HG02970 (cell line): ENCODE data around the gene IDE.

Experiments used
- ATAC-seq: cut with Tn5 transposase; IDR thresholded peaks from one replicate; pipeline ENCODE4 v1.9.1; 2021; ENCODE audit warnings: mild to moderate bottlenecking, moderate library complexity, moderate number of reproducible peaks; ENCODE audit not compliant: unreplicated experiment, low FRiP score

IDE gene

DNA sequence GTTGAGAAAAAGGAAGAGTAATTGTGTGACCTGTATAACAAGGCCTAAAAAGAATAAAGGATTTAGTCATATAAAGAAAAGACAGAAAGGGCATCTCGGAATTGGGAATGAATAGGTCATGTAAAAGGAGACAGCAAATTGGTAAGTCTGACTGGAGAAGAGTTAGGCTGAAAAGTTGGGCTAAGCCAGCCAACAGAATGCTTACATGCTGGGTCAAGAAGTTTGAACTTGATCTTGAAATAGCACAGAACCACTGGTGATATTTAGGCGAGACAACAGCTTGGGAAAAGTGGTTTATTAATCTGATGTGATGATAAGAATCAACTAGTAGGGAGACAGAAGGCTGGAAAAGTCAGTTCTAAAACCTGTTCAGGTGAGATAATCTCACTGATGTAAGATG, 4.8 kb downstream of the IDE start:
- ATAC-seq, result no peak

DNA sequence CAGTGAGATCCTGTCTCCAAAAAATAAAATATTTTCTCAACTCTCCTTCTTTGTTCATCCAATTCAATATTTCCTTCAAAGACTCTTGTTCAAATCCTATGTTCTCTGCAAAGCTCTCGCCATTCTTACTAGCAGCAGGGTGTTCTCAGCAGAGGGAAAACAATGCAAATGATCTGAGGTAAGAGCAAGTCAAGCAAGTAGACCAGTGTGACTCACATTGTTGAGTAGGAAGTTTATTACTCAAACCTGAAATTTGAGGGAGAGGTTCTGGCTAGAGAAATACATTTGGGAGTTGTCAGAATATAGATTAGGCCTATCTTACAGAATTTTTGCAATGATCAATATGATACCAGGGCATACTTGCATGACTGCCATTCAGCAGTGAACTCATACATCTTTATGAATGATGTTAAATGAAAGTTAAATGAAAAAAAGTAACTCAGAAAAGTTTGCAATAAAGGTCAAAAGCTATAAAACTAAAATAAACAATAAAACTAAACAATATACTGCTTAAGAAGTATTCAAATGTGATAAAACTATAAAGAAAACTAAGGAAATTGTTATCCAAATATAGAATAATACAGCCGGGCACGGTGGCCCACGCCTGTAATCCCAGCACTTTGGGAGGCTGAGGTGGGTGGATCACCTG, 5.8 kb downstream of the IDE start:
- no peak for ATAC-seq

DNA sequence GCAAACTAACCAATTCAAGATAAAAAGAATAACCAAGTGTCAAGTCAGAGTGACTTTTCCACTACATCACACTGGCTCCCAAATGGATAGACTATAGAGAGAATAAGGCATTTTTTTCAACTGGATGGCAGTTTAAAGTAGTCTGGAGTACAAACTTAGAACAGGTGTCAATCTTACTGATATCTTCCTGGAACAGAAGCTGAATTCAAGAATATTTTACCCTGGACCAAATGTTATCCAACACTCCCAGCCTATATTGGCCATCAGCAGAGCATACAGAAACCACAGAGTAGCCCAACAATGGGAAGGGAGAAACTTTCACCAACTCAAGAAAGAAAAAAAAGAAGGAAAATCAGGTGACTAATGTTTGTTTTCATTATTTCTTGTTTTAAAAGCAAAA, 11.5 kb downstream of the IDE start:
- no peak for ATAC-seq

DNA sequence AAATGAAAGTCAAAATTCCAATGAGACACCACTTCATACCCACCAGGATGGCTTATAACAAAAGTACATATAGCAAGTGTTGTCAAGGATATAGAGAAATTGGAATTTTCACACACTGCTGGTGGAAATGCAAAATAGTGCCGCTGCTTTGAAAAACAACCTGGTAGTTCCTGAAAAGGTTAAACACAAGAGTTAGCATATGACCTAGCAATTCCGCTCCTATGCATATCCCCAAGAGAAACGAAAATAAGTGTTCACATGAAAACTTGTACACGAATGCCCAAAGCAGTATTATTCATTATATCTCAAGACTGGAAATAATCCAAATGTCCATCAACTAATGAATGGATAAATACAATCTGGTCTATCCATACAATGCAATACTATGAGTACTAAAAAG, 14.8 kb downstream of the IDE start:
- no peak for ATAC-seq

DNA sequence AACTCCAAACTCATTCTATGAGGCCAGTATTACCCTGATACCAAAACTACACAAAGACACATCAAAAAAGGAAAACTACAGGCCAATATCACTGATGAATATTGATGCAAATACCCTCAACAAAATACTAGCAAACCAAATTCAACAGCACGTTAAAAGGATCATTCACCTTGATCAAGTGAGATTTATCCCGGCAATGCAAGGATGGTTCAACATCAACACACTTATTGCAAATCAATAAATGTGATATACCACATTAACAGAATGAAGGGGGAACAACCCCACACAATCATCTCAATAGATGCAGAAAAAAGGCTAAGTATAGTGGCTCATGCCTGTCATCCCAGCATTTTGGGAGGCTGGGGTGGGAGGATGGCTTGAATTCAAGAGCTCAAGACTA, 19.9 kb downstream of the IDE start:
- no peak for ATAC-seq

DNA sequence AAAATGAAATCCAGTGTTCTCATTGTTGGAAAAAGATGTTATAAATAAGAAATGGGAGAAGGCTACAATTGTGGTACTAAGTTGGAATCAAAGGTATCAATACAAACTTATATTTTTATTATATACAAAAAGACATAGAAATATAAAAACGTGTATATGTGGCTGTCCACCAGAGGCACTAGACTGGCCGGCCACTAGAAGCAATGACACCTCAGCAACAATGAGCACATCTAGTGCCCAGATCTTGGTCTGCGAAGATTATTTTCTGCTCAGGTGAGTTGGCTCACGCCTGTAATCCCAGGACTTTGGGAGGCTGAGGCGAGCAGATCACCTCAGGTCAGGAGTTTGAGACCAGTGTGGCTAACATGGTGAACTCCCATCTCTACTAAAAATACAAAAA, 21.6 kb downstream of the IDE start:
- no peak for ATAC-seq

DNA sequence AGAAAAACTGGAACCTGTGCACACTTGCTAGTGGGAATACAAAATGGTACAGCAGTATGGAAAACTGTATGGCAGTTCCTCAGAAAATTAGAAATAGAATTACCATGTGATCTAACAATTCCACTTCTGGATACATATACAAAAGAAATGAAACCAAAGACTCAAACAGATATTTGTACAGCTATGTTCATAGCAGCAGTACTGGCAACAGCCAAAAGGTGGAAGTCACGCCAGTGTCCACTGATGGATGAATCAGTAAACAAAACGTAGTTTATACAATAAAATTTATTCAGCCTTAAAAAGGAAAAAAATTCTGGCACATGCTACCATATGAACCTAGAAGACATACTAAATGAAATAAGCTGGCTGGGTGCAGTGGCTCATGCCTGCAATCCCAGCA, 23.0 kb downstream of the IDE start:
- no peak for ATAC-seq

DNA sequence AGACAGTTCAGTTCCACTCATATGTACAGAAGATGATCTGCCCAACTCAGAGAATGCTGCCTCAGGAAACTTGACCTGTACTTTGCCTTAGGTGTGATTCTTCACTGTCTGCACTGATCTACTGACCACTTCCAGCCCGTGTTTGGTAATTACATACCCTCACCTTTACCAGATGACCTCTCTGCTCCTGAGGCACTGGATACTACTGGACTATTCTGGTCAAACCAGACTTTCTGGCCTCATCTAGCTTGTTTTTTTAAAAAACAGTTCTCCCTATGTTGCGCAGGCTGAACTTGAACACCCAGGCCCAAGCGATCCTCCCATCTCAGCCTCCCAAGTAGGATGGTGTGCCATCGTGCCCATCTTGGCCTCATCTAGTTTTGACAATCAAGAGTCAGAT, 26.2 kb downstream of the IDE start:
- ATAC-seq, result no peak

DNA sequence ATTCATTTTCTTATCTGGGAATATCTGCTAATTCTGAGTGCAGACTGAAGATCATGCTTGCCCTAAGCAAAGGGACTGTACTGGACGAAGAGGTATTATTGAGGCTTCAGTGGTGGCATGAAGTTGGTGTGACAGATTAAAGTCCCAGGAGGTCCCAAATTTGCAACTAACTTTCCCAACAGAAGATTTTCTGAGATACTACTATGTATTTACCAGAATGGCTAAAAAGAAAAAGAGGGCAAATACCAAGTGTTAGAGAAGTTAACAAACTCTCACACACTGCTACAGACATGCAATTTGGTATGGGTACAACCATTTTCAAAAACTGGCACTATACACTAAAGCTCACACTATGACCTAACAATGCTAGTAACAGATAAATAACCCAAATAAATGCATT, 28.3 kb downstream of the IDE start:
- no peak for ATAC-seq

DNA sequence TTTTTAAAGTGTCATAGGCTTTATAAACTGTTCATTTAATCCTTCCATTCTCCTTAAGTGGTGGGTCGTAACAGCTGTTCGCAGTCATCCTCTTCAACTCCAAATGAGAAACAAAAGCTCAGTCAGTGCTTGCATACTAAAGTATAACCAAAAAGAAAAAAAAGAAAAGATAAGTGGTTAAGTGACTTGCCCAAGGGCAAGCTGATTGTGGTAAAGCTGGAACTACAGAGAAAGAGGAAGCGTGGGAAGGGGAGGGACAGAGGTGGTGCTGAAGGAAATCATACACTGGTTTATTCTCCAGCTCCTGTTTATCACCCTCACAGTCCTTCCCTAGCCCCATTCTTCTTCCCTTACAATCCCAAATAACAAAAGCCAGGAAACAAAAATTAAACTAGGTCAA, 29.6 kb downstream of the IDE start:
- no peak for ATAC-seq

DNA sequence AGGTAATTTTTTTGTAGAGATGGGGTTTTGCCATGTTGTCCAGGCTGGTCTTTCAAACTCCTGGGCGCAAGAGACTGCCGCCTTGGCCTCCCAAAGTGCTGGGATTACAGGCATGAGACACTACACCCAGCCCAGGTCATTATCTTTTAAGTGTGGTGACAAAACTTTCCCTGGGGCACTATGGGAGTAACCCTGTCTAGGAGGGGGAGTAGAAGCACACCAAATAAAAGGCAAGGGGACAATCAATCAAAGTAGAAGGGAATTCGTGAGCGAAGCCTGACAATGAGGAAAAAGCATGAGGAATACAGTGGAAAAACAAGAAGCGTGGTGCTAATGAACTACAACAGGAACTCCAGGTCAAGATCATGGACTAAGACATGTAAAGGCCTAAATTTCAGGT, 31.4 kb downstream of the IDE start:
- ATAC-seq, result no peak

DNA sequence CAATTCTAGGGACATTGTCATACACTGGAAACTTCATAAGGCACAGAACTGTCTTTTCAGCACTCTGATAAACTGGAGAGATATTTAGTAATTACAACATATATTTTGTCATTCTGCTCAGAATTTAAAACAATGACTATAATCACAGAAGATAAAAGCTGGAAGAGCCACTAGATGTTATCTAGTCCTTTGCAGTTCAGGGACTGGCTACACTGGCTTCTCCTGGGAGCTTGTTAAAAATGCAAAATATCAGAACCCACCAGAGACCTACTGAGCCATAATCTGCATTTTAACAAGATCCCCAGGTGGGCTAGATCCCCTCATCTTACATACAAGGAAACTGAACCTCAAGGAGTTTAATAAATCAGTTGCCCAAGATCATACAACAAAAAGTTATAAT, 32.3 kb downstream of the IDE start:
- ATAC-seq, result no peak

DNA sequence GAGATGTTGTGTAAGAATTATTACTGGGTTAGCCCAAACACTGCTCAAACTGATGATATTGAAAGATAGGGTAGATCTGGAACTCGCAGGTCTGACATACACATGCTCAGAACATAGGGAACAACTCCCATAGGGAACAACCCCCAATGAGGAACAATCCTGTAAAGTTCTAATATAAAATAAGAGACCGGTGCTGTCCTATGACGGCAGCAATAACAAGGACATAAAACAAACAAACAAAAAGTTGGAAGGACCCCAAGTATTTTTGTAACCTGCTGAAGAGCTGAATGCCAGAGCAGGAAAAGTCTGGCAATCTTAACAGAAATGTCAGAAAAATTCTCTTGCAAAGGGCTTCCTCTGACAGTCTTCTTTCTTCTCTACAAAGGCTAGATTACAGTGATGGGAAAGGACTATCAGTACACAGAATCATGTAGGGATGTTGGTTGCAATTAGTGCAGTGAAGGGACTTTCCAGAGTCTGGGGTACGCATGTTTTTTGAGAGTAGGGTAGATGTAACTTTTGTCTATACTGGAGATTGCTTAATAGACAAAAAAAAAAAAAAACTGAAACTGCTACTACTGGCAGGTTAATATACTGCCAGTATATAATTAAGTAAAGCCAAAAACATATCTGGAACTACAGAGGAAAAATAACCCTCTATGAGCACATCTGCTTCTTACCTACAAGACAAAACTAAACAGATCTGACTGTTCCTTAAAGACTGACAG, 35.5 kb downstream of the IDE start:
- ATAC-seq, result no peak

DNA sequence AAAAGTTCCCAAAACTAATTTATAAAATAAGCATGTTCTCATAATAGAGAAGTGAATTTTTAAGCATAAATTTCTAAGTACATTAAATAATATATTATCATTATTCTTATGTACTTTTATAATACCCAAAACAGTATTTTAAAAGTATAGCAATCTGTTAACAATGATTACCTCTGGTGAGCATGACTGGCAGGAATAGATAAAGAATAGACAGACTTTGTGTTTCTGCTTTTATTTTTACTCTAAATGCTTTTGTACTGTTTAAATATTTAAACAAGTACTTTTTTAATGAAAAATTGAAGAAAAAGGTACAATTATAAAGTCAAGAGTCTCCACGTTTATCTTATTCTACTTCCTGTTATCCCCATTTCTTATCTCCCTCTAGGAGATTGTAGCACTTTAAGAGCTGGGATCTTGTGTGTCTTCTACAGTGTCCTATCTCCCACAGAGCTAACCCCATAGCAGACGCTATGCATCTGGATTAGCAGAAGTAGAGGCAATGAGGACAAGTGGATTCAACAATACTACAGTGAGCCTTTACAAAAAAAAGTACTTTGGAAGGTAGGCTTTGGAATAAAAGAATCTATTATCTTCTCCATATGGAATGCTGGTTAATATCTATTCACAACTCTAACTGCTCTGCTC, 42.9 kb downstream of the IDE start:
- ATAC-seq, result no peak

DNA sequence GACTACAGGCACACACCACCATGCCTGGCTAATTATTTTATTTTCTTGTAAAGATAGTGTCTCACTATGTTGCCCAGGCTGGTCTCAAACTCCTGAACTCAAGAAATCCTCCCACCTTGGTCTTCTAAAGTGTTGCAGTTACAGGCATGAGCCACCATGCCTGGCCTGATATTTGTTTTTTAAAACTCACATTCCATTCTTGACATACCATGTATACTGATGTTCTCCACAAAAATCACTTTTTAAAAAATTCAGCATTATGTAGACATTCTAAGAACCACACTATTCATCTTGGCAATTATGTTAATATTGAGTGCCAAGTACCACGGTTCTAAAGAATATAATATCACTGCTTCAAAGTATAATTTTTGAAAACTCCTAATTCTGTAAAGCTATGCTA, 43.5 kb downstream of the IDE start:
- ATAC-seq, result no peak

DNA sequence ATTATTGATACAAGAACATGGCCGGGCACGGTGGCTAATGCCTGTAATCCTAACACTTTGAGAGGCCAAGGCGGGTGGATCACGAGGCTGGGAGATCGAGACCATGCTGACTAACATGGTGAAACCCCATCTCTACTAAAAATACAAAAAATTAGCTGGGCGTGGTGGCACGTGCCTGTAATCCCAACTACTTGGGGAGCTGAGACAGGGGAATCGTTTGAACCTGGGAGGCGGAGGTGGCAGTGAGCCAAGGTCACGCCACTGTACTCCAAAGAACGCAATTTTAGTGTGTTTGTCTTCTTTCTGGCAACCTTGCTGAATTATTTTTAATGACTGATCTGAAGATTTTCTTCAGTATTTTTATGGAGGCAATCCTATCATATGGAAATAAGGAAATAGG, 46.2 kb downstream of the IDE start:
- no peak for ATAC-seq

DNA sequence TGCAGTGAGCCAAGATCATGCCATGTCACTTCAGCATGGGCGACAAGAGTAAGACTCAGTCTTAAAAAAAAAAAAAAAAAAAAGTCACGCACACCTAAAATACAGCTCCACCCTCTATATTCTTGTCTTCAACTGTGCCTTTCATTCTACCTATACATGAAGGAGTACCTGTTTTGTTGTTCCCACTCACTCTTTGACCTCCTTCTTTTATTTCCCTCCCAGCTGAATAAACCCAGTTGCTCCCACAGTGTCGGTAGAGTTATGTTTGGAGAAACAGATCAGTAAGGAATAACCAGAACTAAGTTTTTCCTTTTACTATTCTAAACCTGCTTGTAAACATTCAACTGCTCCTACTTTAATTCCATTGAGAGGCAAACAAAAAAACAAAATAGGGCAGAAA, 50.3 kb downstream of the IDE start:
- ATAC-seq, result no peak

DNA sequence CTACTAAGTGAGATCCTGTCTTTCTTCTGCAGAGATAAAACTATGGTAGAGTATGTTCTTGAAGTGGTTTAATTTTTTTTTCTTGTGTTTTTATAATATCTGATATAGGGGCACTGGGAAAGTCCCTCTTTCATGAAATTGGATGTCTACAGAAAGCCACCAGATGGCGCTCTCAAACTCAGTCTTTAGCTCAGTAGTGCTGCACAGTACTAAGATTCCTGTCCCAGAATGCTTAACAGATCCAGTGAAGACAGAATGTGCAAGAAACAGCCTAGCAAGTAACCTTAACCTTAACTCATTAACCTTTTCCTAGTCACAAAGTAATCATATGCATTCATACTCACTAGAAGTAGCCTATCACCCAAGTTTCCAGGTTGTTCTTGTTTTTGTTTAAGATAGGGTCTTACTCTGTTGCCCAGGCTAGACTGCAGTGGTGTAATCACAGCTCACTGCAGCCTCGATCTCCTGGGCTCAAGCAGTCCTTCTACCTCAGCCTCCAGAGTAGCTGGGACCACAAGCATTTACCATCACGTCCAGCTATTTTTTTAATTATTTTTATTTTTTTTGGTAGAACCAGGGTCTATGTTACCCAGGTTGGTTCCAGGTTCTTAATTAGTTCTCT, 56.7 kb downstream of the IDE start:
- ATAC-seq, result no peak

DNA sequence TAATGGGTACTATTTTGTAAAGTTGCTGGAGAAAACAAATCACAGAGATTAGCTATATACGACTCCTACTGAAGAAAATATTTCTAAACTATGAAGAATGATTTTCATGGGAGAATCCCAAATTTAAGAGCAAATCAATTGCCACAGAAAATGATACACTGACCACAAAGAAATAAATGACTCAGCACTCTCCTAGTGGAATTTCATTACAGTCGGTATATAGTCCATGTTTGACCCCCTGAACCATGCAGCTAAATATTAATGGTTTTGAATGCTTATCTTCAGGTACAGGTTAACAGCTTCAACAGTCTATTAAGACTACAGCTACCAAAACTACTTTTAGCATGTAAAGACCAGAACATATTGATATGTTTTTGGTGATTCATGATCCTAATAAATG, 65.0 kb downstream of the IDE start:
- no peak for ATAC-seq

DNA sequence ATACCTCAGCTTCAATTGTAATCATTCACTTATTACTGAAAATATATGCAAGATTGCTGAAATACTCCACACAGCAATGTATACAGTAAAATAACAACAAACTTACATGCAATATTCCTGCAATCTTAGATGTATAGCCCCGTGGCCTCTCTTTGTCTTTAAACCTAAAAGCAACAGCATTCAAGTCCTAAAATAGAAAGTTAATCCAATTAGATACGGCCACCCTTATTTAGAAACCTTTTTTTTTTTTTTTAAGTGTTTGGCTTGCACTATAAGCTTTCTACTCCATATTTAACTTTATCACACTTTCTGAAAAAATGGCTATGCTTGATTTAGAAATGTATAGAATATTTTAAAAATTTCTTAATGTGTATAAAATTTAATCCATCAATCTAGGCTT, 67.6 kb downstream of the IDE start:
- no peak for ATAC-seq

DNA sequence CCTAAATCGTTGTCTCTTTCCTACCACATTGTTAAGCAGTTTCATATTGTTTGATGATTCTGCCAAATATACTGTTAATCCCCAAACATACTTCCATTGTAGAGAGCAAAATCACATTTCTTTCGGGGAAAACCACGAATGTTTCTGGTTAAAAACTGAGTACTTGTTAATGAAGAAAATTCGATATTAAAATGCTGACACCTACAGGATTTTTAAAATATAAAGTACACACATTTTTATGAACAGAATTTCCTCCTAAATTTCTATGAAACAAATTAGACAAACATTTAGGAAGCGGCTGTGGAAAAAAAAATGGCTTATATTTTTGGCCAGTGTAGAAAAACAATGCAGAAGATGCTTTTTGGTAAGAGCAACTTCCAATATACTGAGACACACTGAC, 68.8 kb downstream of the IDE start:
- ATAC-seq, result no peak
